NCI-H1092 (cell line): Measurements from ENCODE around the gene RNASEH1.

Experiments used
- DNase-seq: peaks from one replicate; lab custom pipeline; 2025; lab: John Stamatoyannopoulos, UW

The RNASEH1 gene

GRCh38 chr2:3558205-3559014 lies at the start of gene RNASEH1:
Gene RNASEH1 (minus strand): TSS chr2:3558333. CDS start chr2:3558260, 73 bp downstream.
- peak; percentile 91 for DNase-seq

GRCh38 chr2:3606370-3607201 lies 48.5 kb upstream of the RNASEH1 start:
- DNase-seq = no peak

- no peak for DNase-seq
These were observed 47.9 kb upstream of the RNASEH1 start for GRCh38 chr2:3606028-3606369.

- peak; percentile 31 for DNase-seq
These were observed 47.1 kb upstream of the RNASEH1 start for GRCh38 chr2:3604991-3605961.

- DNase-seq = no peak
These were observed 46.2 kb upstream of the RNASEH1 start for GRCh38 chr2:3604207-3604877.

GRCh38 chr2:3603536-3604206 lies 45.5 kb upstream of the RNASEH1 start:
- no peak for DNase-seq

- no peak for DNase-seq
These were observed 44.6 kb upstream of the RNASEH1 start for GRCh38 chr2:3602553-3603339.

- no peak for DNase-seq
These were observed 43.6 kb upstream of the RNASEH1 start for GRCh38 chr2:3601561-3602271.

- no peak for DNase-seq
These were observed 42.2 kb upstream of the RNASEH1 start for GRCh38 chr2:3600256-3600855.

GRCh38 chr2:3598912-3599854 lies 41.0 kb upstream of the RNASEH1 start:
- no peak for DNase-seq

GRCh38 chr2:3598197-3598910 lies 40.2 kb upstream of the RNASEH1 start:
- no peak for DNase-seq

- DNase-seq = no peak
These were observed 39.4 kb upstream of the RNASEH1 start for GRCh38 chr2:3597567-3597966.

- no peak for DNase-seq
These were observed 38.8 kb upstream of the RNASEH1 start for GRCh38 chr2:3596901-3597417.

GRCh38 chr2:3595985-3596384 lies 37.9 kb upstream of the RNASEH1 start:
- DNase-seq = no peak

- no peak for DNase-seq
These were observed 37.3 kb upstream of the RNASEH1 start for GRCh38 chr2:3595404-3595803.

- DNase-seq = no peak
These were observed 36.6 kb upstream of the RNASEH1 start, which contains the start of gene COLEC11 for GRCh38 chr2:3594493-3595281. Gene COLEC11 (plus strand): TSS chr2:3595112. CDS start chr2:3604341, 9,229 bp downstream.
